Right kidney (tissue), 1 donor: ENCODE data around the gene GRK4.
"Not testable (repeated sequence)": the region's sequence is repeated elsewhere in the genome, so short reads cannot be mapped to it uniquely, and the experiment has no call there.

Source experiments
- DNase-seq: peaks from one replicate; pipeline ENCODE4 v3.0.0-alpha.2; 2016

Gene GRK4

GRCh38 chr4:2930135-2930757 is 33.1 kb upstream of the GRK4 start:
- no peak for DNase-seq

- no peak for DNase-seq
Observed at GRCh38 chr4:2930758-2931511, 32.4 kb upstream of the GRK4 start.

- no peak for DNase-seq
Observed at GRCh38 chr4:2931512-2932301, 31.7 kb upstream of the GRK4 start.

GRCh38 chr4:2932321-2932950 is 30.9 kb upstream of the GRK4 start:
- no peak for DNase-seq

- DNase-seq = no peak
Observed at GRCh38 chr4:2932951-2933565, 30.3 kb upstream of the GRK4 start.

- DNase-seq = no peak
Observed at GRCh38 chr4:2933566-2934076, 29.8 kb upstream of the GRK4 start.

GRCh38 chr4:2934077-2934812 is 29.1 kb upstream of the GRK4 start:
- DNase-seq = peak; percentile 56

GRCh38 chr4:2934813-2935761 is 28.3 kb upstream of the GRK4 start:
- DNase-seq = peak; percentile 90

GRCh38 chr4:2935762-2936743 is 27.3 kb upstream of the GRK4 start:
- DNase-seq = no peak

- no peak for DNase-seq
Observed at GRCh38 chr4:2936773-2937145, 26.6 kb upstream of the GRK4 start.

GRCh38 chr4:2937146-2937857 is 26.1 kb upstream of the GRK4 start:
- DNase-seq = no peak

GRCh38 chr4:2937986-2938385 is 25.4 kb upstream of the GRK4 start:
- DNase-seq = no peak

- DNase-seq = not testable (repeated sequence)
Observed at GRCh38 chr4:2938411-2938810, 25.0 kb upstream of the GRK4 start.

- no peak for DNase-seq
Observed at GRCh38 chr4:2938906-2939305, 24.5 kb upstream of the GRK4 start.

GRCh38 chr4:2939383-2940243 is 23.8 kb upstream of the GRK4 start:
- DNase-seq = no peak

- DNase-seq = no peak
Observed at GRCh38 chr4:2940267-2941137, 22.9 kb upstream of the GRK4 start.
